Endothelial cell of umbilical vein (primary cell): ENCODE data around the gene PRKCD. TPM values are rescaled to one million over a fixed set of nuclear protein-coding genes. Genes with fewer than 3 reads are reported as not detected.

ENCODE experiments used
- BruUV-seq: library from RNA; stranded (reverse); fragments of 400-500 nt; replicated peaks from 2 replicates; lab custom pipeline; 2021; lab: Mats Ljungman, UMichigan
- CTCF ChIA-PET: fragments of 300-600, 350-600 bp; sonication (Branson Sonifier 250); formaldehyde crosslinking; loops from one replicate; lab custom pipeline; 2021; ENCODE audit warnings: antibody characterized with exemption, inconsistent platforms; lab: Charles Lee
- POLR2A ChIA-PET: fragments of 300-600, 350-600 bp; sonication (Branson Sonifier 250); formaldehyde crosslinking; loops from one replicate; lab custom pipeline; 2021; ENCODE audit warnings: antibody characterized with exemption, inconsistent platforms; lab: Charles Lee
- DNase-seq: peaks from one replicate; pipeline ENCODE4 v3.0.0-alpha.2; 2011; ENCODE audit warnings: low read depth, low spot score
- FAIRE-seq: peaks from 2 replicates; lab custom pipeline; 2011; peaks lifted over from hg19 to GRCh38; lab: Jason Lieb, UNC
- H2AFZ ChIP-seq: 2 replicates; pipeline ENCODE4 v1.6.0; 2012; ENCODE audit warnings: low read depth, low read length, control low read depth, inconsistent platforms
- H3K27ac ChIP-seq: 2 replicates; pipeline ENCODE4 v1.5.1; 2011; ENCODE audit warnings: low read depth, mild to moderate bottlenecking, control low read depth, low read length, moderate library complexity; ENCODE audit not compliant: insufficient read depth
- H3K27me3 ChIP-seq, 2 experiments: 2 replicates each; pipeline versions ENCODE4 v1.6.0 to v1.6.1; 2011; ENCODE audit warnings: low read length in 2 of 2, mixed read lengths in 1 of 2; ENCODE audit not compliant: control insufficient read depth in 2 of 2, insufficient read depth in 2 of 2
- H3K36me3 ChIP-seq, 2 experiments: 2 replicates in 1 of 2; 3 replicates in 1 of 2; pipeline ENCODE4 v1.5.1; 2011; ENCODE audit warnings: low read length in 2 of 2, mild to moderate bottlenecking in 1 of 2, moderate library complexity in 1 of 2; ENCODE audit not compliant: control insufficient read depth in 2 of 2, insufficient read depth in 2 of 2; ENCODE audit errors: extremely low read depth in 1 of 2
- H3K4me1 ChIP-seq: 3 replicates; pipeline ENCODE4 v1.5.1; 2011; ENCODE audit warnings: mild to moderate bottlenecking, low read length; ENCODE audit not compliant: control insufficient read depth, insufficient read depth; ENCODE audit errors: extremely low read depth
- H3K4me2 ChIP-seq: 2 replicates; pipeline ENCODE4 v1.6.1; 2011; ENCODE audit warnings: low read length, control low read depth, mixed read lengths; ENCODE audit not compliant: insufficient read depth
- H3K4me3 ChIP-seq, 3 experiments: fragments of 200-600 bp in 1 of 3; sonication (generic), shearing (Covaris generic) in 1 of 3; replicated peaks in 1 of 3; 2 replicates each; pipeline ENCODE4 v1.5.1; 2011 to 2016; ENCODE audit warnings: control low read depth in 3 of 3, low read length in 3 of 3, mild to moderate bottlenecking in 2 of 3, inconsistent platforms in 1 of 3, low read depth in 1 of 3, moderate library complexity in 1 of 3; ENCODE audit not compliant: insufficient read depth in 1 of 3
- H3K79me2 ChIP-seq: 2 replicates; pipeline ENCODE4 v1.6.0; 2012; ENCODE audit warnings: low read length, inconsistent platforms; ENCODE audit not compliant: control insufficient read depth, insufficient read depth
- H3K9ac ChIP-seq: replicated peaks from 2 replicates; pipeline ENCODE3; 2011; ENCODE audit warnings: low read length, control low read depth; ENCODE audit not compliant: insufficient read depth; ENCODE audit errors: extremely low read depth
- H3K9me1 ChIP-seq: replicated peaks from 3 replicates; pipeline ENCODE4 v1.6.0; 2011; ENCODE audit warnings: mild to moderate bottlenecking, low read length; ENCODE audit not compliant: control insufficient read depth, insufficient read depth; ENCODE audit errors: extremely low read depth
- H3K9me3 ChIP-seq: replicated peaks from 2 replicates; pipeline ENCODE4 v1.5.1; 2012; ENCODE audit warnings: low read length, inconsistent platforms; ENCODE audit not compliant: control insufficient read depth, insufficient read depth
- H4K20me1 ChIP-seq: replicated peaks from 2 replicates; pipeline ENCODE3; 2011; ENCODE audit warnings: mild to moderate bottlenecking, low read length; ENCODE audit not compliant: control insufficient read depth, insufficient read depth; ENCODE audit errors: extremely low read depth
- CTCF ChIP-seq, 2 donors: IDR thresholded peaks; 1 replicate in 1 of 2; 2 replicates in 1 of 2; pipeline ENCODE4 v1.5.1; 2011; ENCODE audit warnings: low read length in 2 of 2, mild to moderate bottlenecking in 2 of 2, moderate library complexity in 2 of 2, control low read depth in 1 of 2, inconsistent platforms in 1 of 2, low read depth in 1 of 2; ENCODE audit not compliant: insufficient read depth in 1 of 2; ENCODE audit errors: extremely low read depth in 1 of 2
- FOS ChIP-seq: IDR thresholded peaks from 2 replicates; pipeline ENCODE4 v1.6.1; 2011; ENCODE audit warnings: mild to moderate bottlenecking, low read length, moderate library complexity, borderline replicate concordance; ENCODE audit not compliant: insufficient read depth
- GATA2 ChIP-seq: IDR thresholded peaks from 2 replicates; pipeline ENCODE4 v1.7.0; 2011; ENCODE audit warnings: low read depth, mild to moderate bottlenecking, moderate library complexity, mixed read lengths, low read length; ENCODE audit not compliant: insufficient read length, insufficient read depth
- JUN ChIP-seq: IDR thresholded peaks from 2 replicates; pipeline ENCODE4 v1.6.1; 2011; ENCODE audit warnings: borderline replicate concordance, low read depth; ENCODE audit not compliant: insufficient read length, insufficient read depth
- MAX ChIP-seq: IDR thresholded peaks from 2 replicates; pipeline ENCODE4 v1.6.1; 2011; ENCODE audit not compliant: insufficient read depth, insufficient read length
- MYC ChIP-seq: IDR thresholded peaks from one replicate; pipeline ENCODE4 v1.6.1; 2011; ENCODE audit warnings: mild to moderate bottlenecking, low read depth, low read length
- POLR2A ChIP-seq: IDR thresholded peaks from 2 replicates; pipeline ENCODE4 v1.6.1; 2012; ENCODE audit warnings: low read depth, mild to moderate bottlenecking, control low read depth, low read length
- dilution Hi-C: fragments of 300-500 bp; cut with MboI; formaldehyde crosslinking; loops from one replicate; pipeline ENCODE4 v1.15.0; 2019; ENCODE audit warnings: low sequenced_read_pairs; ENCODE audit not compliant: extremely low pct_ligation_motif_present
- intact Hi-C: fragments of 100-400 bp; cut with micrococcal nuclease; formaldehyde crosslinking; loops from one replicate; pipeline ENCODE4 v1.10.0; 2022
- polyA plus RNA-seq, 4 experiments: library from polyadenylated mRNA; depleted of rRNA in 3 of 4; stranded (reverse) in 3 of 4; unstranded in 1 of 4; fragments of >200 nt; gene quantifications; 2 replicates each; pipeline versions ENCODE4 v1.2.1 to v1.2.3, GENCODE V29; 2011 to 2012; ENCODE audit warnings: missing spikeins in 1 of 4
- total RNA-seq: library from RNA; stranded (reverse); gene quantifications from 2 replicates; pipeline ENCODE4 v1.2.3, GENCODE V29; 2021

Gene PRKCD
- total and polyA plus RNA-seq, 2 donors (not counting 3 experiments of a cell fraction or from before 2014, with no cell fraction given): 15.5 to 19.0 TPM

GRCh38 chr3:53190659-53191058, 29.6 kb downstream of the PRKCD start:
- Histone ChIP-seq H3K27ac (no peak overlapping the region), H3K79me2 (no peaks in the 10 kb centered on the region), H3K9me3 (no peaks in the 10 kb centered on the region), H4K20me1 (no peaks in the 10 kb centered on the region), H3K4me2 (no peak overlapping the region), H3K36me3 (peaks cover 0 to 3% of the 10 kb centered on the region in 2 experiments), H3K27me3 (no peaks in the 10 kb centered on the region), H3K9me1 (no peaks in the 10 kb centered on the region), H3K4me3 (no peak overlapping the region), H3K9ac (no peak overlapping the region), H3K4me1 (peaks cover 11% of the 10 kb centered on the region), H2AFZ (no peak overlapping the region)
- no TSS peak for BruUV-seq
- intact Hi-C loops: no loop called here
- DNase-seq (no peak), FAIRE-seq (no peak)
- CTCF ChIA-PET: interaction anchor here (1.2 to 5.3 kb wide), 2 partner anchors 76 to 81 kb away, joined by 3 to 23 read pairs; no protein-coding TSS in a partner anchor
- no peak for TF ChIP-seq JUN
- no peak for TF ChIP-seq MAX
- TF ChIP-seq FOS: no peak
- no peak for TF ChIP-seq MYC
- no peak for TF ChIP-seq GATA2
- no peak for TF ChIP-seq CTCF (IDR thresholded peaks at IDR 0.05; ENCODE audit: extremely low read depth in 1 of 2, insufficient read depth in 1 of 2, low read depth in 1 of 2, low read length in 2 of 2)
- TF ChIP-seq POLR2A: no peak
- POLR2A ChIA-PET: no interaction called here
- dilution Hi-C loops: no loop called here
